ENCODE measurements around the gene NBAS.

Gene NBAS

GRCh38 chr2:15565994-15566671 is 5.0 kb upstream of the NBAS start:
- Histone ChIP-seq H3K27me3 (replicated peaks; ENCODE audit: control insufficient read depth, insufficient read depth, low read length) (no peaks in the 10 kb centered on the region), H3K4me3 (replicated peaks; ENCODE audit: low read depth, low read length) (no peak overlapping the region), H3K36me3 (ENCODE audit: control insufficient read depth, insufficient read depth, low read length) (no peaks in the 10 kb centered on the region)
- no peak for DNase-seq (ENCODE audit: extremely low read depth, insufficient read length)
- no peak for TF ChIP-seq CTCF (IDR thresholded peaks at IDR 0.05; ENCODE audit: insufficient read depth, low read length, poor library complexity, severe bottlenecking)

- Histone ChIP-seq H3K27me3 (replicated peaks; ENCODE audit: control insufficient read depth, insufficient read depth, low read length) (no peaks in the 10 kb centered on the region), H3K36me3 (ENCODE audit: control insufficient read depth, insufficient read depth, low read length) (no peaks in the 10 kb centered on the region), H3K4me3 (replicated peaks; ENCODE audit: low read depth, low read length) (no peak overlapping the region)
- no peak for DNase-seq (ENCODE audit: extremely low read depth, insufficient read length)
- TF ChIP-seq CTCF (IDR thresholded peaks at IDR 0.05; ENCODE audit: insufficient read depth, low read length, poor library complexity, severe bottlenecking) = no peak
Observed at GRCh38 chr2:15565392-15565791, 4.3 kb upstream of the NBAS start.

GRCh38 chr2:15563227-15564100 is 2.3 kb upstream of the NBAS start:
- TF ChIP-seq CTCF (IDR thresholded peaks at IDR 0.05; ENCODE audit: insufficient read depth, low read length, poor library complexity, severe bottlenecking) = no peak
- Histone ChIP-seq H3K36me3 (ENCODE audit: control insufficient read depth, insufficient read depth, low read length) (no peaks in the 10 kb centered on the region), H3K4me3 (replicated peaks; ENCODE audit: low read depth, low read length) (no peak overlapping the region), H3K27me3 (replicated peaks; ENCODE audit: control insufficient read depth, insufficient read depth, low read length) (no peaks in the 10 kb centered on the region)
- DNase-seq (ENCODE audit: extremely low read depth, insufficient read length) = no peak

- Histone ChIP-seq H3K4me3 (replicated peaks; ENCODE audit: low read depth, low read length) (no peak overlapping the region), H3K36me3 (ENCODE audit: control insufficient read depth, insufficient read depth, low read length) (no peaks in the 10 kb centered on the region), H3K27me3 (replicated peaks; ENCODE audit: control insufficient read depth, insufficient read depth, low read length) (no peaks in the 10 kb centered on the region)
- TF ChIP-seq CTCF (IDR thresholded peaks at IDR 0.05; ENCODE audit: insufficient read depth, low read length, poor library complexity, severe bottlenecking) = no peak
- DNase-seq (ENCODE audit: extremely low read depth, insufficient read length) = no peak
Observed at GRCh38 chr2:15562354-15563031, 1.4 kb upstream of the NBAS start.

- Histone ChIP-seq H3K4me3 (replicated peaks; ENCODE audit: low read depth, low read length) (peak overlapping the region; percentile 86), H3K36me3 (ENCODE audit: control insufficient read depth, insufficient read depth, low read length) (no peaks in the 10 kb centered on the region), H3K27me3 (replicated peaks; ENCODE audit: control insufficient read depth, insufficient read depth, low read length) (no peaks in the 10 kb centered on the region)
- DNase-seq (ENCODE audit: extremely low read depth, insufficient read length) = peak; percentile 7
- no peak for TF ChIP-seq CTCF (IDR thresholded peaks at IDR 0.05; ENCODE audit: insufficient read depth, low read length, poor library complexity, severe bottlenecking)
Observed at GRCh38 chr2:15561574-15562344, 625 bp upstream of the NBAS start.
